AG20443 (cell line): Measurements from ENCODE around the gene SELENON.

Experiments used
- DNase-seq: peaks from one replicate; pipeline ENCODE4 v3.0.0; 2012; ENCODE audit warnings: low spot score, mixed read lengths

Gene SELENON, protein sequence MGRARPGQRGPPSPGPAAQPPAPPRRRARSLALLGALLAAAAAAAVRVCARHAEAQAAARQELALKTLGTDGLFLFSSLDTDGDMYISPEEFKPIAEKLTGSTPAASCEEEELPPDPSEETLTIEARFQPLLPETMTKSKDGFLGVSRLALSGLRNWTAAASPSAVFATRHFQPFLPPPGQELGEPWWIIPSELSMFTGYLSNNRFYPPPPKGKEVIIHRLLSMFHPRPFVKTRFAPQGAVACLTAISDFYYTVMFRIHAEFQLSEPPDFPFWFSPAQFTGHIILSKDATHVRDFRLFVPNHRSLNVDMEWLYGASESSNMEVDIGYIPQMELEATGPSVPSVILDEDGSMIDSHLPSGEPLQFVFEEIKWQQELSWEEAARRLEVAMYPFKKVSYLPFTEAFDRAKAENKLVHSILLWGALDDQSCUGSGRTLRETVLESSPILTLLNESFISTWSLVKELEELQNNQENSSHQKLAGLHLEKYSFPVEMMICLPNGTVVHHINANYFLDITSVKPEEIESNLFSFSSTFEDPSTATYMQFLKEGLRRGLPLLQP

DNA sequence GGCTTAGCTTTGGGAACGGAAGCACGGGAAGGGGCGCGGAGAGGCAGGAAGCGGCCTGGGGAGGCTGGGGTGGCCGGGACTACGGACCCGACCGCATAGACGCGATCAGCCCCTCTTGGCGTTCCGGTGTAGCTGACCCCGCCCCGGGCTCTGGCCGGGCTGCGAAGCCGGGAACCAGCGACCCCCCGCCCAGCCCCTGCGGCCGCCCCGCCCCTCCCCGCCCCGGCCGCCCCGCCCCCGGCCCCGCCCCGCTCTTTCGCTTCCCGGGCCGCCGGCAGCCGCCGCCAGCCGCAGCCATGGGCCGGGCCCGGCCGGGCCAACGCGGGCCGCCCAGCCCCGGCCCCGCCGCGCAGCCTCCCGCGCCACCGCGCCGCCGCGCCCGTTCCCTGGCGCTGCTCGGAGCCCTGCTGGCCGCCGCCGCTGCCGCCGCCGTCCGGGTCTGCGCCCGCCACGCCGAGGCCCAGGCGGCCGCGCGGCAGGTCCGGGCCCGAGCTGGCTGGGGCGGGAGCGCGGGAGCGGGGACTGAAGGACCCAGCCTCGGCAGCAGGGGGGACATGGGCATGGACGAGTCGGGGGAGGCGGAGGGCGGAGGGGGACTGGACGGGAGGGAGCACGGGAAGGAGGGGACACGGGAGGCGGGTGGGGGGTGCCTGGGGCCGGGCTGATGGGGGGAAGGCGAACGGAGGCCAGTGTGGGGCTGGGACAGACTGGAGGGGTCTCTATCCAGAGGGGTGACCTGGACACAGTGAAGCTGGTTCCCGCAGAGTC is at the start of gene SELENON:
Gene SELENON (plus strand): TSS at position 259 of the 768 bp plus-strand sequence. CDS start 38 bp downstream, at position 297.
- peak; percentile 91 for DNase-seq

DNA sequence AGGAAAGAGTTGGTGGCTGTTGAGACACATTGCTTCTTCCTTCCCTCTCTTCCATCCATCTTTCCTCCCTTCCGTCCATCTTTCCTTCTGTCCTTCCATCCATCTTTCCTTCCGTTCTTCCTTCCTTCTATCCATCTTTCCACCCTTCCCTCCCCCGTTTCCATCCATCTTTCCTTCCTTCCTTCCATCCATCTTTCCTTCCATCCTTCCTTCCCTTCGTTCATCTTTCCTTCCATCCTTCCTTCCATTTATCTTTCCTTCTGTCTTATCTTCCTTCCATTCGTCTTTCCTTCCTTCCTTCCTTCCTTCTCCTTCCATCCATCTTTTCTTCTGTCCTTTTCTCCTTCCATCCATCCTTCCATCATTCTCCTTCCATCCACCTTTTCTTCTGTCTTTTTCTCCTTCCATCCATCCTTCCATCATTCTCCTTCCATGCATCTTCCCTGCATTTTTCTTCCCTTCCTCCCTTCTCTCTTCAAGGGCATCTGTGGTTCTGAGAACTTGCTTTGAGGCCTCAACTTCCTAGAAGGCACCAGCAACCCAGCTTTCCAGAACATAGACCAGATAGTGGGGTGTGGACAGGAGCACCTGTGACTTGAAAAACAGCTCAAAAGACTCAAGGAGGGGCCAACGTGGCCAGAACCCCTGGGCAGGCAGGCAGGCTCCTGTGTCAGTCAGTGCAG is 48.9 kb upstream of the SELENON start:
- DNase-seq: no peak

DNA sequence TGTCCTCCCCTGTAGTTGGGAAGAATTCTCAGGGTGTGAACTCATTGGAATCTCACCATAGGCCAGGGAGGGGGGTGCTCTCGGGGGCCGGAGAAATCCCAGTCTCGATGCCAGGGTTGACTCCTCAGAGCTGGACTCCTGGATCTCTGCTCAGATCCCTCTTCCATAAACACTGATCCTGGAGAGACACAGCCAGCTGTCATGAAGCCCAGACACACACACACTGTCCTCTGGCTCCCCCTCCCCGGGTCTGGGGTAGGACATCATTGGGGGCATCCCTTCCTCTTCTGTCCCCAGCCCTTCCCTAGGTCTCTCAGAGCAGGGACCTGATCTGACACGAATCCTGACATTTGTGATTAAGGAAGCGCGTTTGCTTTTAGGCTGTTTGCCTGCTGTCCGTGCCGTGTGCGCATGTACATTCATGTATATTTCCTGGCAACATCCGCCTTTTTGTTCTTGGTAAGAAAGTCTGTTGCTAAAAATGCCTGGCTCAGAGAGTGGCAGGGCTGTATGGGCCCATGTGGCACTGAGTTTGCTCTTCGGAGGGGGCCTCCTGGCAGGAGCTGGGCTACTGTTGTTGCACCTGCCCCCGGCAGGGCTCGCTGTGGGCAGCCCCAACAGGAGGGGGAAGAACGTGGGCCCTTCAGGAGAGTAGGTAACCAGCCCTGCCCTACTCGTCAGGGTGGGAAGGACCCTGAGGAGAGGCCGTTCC is 45.4 kb upstream of the SELENON start:
- DNase-seq: no peak

DNA sequence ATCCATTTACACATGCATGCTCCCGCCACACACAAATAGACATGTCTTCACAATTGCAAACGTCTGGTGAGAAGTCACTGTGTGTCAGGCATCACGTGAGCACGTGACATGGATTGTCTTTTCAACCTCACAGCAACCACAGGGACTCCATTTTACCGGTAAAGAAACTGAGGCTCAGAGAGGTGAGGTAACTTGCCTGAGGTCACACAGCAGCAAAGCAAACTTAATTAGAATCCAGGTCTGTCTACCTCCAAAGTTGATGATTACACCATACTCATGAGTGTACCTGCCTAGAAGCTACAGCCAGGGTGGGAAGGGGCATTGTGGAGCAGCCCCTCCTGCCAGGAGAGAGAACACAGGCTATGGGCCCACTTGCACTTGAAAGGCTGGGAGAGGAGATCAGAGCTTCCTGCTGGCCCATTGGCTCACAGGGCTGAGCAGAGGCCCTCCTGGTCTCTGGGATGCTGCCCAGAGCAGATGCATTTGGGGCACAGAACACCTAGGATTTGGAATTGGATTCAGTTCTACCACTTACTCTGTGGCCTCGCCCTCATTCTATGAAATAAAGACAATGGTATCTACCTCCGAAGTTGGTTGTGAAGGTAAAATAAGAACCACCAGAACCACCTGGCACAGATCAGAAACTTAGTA is 44.4 kb upstream of the SELENON start:
- DNase-seq: no peak

DNA sequence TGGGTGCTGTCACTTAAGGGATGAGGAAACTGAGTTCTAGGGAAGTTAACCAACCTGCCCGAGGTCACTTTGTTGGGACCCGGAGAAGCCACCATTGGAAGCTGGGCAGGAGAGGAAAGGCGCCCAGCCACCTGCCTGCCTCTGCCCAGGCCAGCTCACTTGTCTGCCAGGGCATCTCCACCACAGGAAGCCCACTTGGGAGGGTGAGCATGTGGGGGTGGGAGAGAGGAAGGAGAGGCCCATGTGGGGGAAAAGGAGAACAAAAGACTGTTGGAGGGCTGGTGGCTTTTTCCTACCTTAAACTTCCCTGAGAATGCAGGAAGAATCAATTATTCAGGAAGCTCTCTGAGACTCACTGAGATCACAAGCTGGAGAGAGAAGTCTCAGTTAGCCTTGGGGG is 43.8 kb upstream of the SELENON start:
- DNase-seq: no peak

DNA sequence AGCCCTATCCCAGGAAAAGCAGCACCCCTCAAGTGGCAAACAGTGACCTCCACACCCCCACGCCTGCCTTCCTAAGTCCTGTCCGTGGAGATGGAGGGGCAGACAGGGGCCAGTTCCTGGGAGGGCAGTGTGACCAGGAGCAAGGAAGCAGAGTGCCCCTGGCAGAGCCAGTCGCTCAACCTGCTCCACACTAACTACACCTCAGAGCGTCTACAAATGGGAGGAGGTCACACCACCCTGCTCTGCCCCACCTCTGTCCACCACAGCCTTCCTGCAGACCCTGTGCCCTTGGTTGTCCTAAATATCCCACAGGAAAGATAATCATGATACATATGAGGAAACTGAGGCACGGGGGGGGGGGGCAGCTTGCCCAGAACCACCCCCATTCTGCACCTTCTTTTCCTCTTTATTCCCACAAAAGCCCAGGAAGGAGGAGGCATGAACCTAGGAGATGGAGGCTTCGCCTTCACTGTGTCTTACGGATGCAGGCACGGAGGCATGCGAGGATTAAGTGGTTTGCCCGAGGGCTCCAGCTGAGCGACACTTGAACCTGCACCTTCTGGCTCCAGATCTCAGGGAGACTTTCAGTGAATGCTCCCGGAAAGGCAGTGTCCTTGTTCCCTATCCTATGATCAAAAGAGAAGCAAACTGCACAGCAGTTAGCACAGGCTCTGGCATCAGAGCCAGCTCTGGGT is 42.7 kb upstream of the SELENON start:
- no peak for DNase-seq

DNA sequence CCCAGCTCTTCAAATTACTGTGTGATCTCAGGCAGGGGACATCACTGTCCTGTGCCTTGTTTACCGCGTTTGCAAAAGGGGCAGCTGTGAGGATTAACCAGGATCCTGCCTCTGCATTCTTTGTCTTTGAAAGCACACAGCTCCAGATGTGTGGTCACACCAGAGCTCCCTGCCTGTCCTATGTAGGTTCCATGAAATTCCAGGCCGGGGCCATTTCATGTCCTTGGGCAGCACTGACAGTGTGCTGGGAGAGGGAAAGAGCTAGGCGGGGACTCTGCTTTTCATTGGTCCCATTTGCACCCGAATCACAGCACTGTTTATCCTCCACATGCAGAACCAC is 42.2 kb upstream of the SELENON start:
- DNase-seq: no peak

DNA sequence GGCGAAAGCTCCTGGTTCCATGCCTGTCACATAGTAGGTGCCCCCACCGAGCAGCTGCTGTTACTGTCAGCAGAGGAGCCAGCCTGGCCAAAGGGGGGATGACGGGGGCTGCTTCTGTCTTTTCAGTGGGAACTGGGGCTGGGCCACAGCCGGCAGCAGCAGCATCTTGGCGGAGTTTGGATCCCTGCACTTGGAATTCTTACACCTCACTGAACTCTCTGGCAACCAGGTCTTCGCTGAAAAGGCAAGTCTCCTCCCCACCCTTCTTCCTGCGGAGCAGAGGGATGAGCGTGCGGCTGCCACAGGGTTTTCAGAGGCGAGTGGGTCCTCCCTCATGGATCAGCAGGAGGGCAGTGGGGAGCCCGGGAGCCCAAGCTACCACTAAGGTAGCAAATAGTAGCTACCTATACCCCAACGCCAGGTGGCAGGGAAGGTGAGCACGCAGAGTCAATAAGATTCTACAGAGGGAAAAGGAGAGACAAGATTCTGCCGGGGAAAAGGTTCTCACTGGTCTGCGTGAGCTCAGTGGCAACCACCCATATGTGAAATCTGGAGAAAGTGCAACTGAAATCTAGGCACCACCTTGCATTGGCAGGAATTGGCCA is 41.4 kb upstream of the SELENON start:
- no peak for DNase-seq

DNA sequence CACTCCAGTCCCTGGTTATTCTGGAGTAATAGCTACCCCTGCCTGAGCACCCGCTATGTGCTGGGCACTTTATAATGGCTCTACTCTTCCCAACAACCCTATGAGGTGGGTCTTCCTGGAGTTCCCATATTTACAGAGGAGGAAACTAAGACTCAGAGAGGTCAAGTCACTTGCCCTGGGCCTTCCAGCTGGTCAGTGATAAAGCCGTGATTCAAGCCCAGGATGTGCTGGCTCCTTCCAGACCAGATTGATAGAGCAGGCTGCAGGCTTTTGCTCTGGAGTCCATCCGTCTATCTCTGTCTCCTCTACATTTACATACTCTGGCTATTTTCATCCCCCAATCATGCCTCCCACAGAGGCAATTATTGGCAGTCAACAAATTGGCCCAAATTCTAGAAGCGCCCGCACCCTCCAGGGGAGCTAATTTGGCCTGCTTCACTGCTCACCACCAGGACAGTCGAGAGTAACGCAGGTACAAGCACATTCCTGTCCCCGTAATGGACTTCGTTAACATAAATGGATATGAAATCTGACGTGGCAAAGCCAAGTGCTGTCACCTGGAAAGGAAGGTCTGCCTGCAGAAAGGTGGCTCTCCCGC is 39.8 kb upstream of the SELENON start:
- DNase-seq: no peak

DNA sequence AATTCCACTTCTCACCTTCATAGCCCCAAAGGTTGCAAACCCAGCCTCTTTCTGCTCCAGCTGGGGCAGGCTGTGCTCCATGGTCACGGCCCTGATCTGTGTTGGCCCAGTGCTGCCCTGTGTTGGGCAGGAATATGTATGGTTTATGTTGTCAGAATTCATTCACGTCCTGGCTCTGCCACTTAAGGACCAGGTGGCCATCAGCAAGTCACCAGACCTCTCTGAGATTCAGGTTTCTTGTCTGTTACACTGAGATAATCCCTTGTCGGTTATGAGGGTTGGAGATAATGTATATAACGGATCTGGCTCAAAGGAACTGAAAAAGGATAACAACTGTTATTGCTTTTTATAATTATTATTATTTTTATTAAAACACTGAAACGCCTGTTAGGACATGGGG is 39.1 kb upstream of the SELENON start:
- DNase-seq: no peak

DNA sequence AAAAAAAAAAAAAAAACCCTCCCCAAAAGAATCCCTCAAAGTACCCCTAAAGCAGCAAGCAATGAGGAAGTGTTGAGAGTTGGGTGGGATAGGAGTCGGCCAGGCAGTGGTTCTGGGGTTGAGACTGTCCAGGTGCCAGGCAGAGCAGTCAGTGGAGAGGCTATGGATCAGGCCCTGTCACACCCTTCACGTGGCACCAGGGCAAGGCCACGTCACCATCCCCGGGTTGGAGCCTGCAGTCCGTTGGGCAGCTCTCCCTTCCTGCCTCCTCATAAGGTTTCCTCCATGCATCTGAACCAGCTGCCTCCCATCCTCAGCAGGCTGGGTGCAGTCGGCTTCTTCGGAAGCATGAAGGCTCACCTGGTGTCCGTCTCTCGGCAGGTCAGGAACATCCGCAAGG is 36.5 kb upstream of the SELENON start:
- no peak for DNase-seq

DNA sequence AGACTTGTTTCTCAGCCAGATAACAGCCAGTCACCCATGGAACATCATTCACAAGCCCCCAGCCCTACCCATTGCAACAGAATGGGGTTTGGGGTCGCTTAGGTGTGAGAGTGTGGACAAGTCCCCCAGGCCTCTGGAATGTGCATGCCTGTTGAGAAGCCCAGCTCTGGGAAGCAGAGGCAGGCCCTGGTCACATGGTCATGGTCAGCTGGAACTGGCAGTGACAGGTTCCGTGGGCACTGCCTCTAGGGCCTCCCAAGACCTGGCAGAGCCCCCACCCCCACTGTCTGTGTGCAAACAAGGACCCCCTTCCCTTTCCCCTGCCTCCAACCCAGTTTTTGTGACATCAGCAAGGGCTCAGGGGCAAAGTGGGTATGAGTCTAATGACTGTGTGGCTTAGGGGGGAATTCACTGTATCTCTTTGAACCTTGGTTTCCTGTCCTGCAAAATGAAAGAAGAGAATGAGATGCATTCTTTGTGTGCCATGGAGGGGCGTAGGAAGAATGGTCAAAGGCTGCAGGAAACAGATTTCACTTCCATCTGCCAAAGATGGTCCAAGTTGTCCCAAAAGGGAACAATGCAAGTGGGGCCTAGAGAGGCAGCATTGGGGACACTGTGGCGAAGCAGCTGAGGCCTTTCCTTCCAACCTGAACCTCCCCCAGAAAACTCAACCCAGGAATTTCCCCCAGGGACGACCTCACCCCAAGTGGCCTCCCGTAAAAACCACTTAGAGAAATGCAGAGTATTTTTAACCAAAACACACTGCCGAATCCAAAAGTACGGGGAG is 34.7 kb upstream of the SELENON start:
- no peak for DNase-seq

DNA sequence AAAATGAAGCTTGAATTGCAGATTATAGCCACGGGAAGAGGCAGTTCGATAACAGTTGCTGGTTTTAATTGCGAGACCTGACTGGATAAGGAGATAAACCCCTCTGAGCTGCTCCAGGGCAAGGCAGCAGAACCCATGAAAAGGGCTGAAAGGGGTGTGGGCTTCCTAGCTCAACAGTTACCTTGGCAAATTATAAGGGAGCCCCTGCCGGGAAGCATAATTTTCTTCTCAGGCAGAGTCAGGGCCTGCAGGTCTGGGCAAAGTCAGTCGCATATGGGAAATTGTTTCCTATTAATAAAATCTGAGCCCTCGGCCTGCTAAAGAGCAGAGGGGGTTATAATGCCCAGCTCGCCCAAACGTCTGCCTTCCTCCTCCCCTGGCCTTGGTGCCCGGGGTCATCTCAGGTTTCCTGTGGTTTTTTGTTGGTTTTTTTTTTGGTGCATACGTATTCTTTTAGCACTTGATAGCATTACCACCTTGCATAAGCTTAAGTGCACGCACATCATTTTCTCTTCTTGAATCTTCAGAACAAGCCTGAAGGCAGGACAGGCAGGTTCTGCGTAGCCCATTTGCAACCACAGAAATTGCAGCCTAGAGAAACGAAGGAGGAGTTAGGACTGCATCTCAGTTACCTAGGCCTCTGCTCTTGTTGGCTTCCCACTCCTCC is 33.9 kb upstream of the SELENON start:
- no peak for DNase-seq

DNA sequence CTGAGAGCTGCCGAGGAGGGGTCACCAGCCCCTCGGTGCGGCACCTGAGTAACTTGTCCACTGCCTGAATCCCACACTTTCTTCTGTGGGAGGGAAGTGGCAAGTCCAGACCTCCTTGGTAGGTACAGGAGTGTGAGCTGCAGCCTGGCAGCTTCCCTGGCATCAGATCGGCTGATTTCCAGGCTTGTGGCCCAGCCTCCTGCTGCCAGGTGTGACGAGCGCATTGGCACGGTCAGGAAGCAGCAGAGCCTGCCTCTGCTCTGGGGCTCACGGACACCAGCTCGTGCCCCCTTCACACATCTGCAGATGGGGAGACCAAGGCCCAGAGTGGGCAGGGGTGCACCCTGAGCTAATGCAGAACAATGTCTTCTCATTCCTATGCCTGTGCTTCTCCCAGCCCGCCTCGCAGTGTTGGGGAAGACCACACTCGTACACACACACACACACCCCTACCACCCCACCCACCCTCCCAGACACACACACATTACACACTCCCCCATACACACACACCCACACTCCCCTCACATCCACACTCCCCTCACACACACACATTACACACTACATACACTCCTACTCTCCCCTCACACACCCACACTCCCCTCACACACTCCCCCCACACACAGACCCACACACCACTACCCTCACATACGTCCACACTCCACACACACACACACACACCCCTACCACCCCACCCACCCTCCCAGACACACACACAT is 33.1 kb upstream of the SELENON start:
- no peak for DNase-seq

DNA sequence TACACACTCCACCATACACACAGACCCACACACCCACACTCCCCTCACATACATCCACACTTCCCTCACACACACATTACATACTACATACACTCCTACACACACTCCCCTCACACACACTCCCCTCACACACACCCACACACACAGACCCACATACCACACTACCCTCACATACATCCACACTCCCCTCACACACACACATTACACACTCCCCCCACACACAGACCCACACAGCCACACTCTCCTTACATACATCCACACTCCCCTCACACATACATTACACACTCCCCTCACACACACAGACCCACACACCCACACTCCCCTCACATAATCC is 32.6 kb upstream of the SELENON start:
- no peak for DNase-seq

DNA sequence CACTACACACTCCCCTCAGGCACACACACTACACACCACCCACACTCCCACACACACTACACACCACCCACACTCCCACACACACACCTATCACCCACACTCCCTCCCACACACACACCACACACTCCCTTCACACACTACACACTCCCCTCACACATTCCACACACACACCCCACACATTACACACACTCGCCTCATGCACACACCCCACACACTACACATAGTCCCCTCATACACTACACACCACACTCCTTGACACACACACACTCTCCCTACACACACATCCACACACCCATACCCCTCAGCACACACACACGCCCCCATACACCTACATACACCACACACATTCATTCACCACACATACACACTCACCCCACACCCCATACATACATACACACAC is 31.0 kb upstream of the SELENON start:
- DNase-seq: no peak

DNA sequence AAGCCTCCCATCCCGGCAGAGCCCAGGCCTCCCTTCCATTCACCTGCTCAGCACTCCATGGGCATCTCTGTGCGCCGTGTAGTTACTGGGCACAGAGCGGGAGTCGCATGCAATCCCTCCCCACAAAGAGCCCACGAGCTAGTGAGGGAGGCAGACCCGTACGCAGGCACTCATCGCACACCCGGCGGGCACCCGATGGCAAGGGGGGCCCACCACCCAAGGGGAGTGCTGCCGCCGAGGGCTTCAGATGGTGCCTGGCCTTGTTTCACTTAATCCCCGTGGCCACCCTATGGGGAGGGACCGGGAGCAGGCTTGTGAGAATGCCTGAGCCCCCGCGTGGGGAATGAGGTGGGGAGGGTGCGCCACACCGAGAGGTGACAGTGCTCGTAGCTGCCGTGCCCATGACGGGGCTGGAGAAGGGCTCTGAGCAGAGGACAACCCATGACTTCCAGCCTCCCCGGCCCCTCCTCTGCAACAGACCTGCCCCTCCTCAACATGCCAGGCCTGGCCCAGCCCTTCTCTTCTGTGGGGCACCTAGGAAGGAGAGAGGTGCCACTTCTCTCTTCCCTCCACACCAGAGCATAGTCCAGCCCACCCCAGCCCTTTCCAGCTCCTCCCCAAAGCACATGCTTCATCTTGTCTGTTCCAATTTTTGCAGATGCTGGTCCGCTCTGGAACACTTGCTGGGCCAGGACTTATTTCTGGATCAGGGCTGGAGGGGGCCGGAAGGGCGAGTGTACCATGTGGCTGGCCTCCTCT is 30.2 kb upstream of the SELENON start:
- DNase-seq: no peak
